ENCODE data around the gene CENPP.

Gene CENPP

GRCh38 chr9:92513349-92513748, 187.6 kb downstream of the CENPP start:
- FAIRE-seq = no peak

DNA sequence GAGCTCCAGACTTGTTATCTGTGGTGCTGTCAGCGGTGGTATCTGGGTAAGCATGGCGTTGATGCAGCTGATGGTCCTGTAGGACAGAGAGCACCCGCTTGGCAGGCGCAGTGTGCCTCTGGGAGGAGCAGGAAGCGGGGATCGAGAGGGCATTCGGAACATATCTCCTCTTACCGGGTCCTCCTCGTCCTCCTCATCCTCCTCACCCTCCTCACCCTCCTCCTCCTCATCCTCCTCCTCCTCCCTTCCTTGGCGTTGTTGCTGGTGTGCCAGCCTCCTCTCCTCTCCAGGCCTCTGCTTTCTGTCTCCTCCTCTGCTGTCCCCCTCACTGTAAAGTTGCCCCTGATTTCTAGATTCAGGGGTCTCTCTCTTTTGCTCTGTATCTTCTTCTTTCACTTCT, 188.9 kb downstream of the CENPP start:
- no peak for FAIRE-seq

DNA sequence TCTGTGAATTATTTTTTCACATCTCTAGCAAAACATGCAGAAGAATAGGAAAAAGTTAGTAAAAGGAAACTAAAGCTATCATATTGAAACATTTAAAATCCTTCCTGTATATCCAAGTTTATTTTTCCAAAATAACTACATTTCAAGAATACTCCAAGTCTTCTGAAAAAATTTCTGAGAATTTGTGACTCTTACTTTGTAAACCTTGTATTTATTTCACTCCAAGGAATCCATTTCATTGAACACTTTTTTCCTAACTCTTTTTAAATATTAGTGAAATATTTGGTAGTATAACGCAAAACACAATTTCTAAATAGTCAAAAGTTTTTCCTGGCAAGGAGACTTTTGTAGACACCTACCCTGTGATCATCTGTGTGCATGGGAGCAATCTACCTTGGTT, 190.8 kb downstream of the CENPP start:
- no peak for FAIRE-seq

GRCh38 chr9:92517046-92517445, 191.3 kb downstream of the CENPP start:
- FAIRE-seq = no peak

DNA sequence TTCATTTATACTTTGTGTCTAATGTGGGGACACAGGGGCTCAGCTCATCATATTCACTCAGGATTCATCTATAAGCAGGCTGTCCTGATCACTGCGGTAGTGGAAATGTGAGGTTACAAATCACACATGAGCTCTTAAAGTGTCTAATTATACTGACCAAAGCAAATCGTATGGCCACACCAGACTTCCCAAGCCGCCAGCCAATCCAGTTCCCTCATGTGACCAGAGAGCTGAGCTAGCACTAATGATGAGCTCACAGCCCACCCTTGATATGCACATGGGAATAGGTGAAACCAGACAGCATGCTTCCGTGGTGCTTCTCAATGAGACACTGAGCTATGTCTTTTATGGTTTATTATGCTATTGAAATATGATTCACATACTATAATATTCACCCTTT, 192.4 kb downstream of the CENPP start:
- no peak for FAIRE-seq

DNA sequence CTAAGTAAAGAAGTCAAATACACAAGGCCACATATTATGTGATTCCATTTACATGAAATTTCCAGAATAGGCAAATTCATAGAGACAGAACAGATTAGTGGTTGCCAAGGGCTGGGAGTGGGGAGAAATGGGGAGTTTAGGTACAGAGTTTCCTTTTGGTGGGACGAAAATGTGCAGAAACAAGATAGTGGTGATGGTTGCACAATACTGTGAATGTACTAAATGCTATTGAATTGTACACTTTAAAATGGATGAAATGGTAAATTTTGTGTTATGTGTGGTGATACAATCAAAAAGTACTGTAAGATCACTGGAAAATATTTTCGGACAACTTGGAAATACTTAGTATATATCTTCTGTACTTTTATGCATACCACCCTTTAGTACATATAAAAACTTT, 195.1 kb downstream of the CENPP start:
- no peak for FAIRE-seq

- no peak for FAIRE-seq
These were observed 197.5 kb downstream of the CENPP start for GRCh38 chr9:92522983-92523970.

DNA sequence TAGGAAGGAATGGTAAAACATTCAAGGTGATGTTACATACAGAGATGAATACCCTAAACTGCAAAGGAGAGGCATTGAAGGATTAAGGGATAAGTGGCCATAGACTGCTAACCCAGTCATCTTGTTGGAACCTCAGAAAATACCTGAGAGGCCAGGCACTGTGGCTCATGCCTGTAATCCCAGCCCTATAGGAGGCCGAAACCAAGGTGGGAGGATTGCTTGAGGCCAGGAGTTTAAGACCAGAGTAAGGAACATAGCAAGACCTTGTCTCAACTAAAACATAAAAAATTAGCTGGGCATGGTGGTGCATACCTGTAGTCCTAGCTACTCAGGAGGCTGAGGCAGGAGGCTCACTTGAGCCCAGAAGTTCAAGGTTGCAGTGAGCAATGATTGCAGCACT, 199.1 kb downstream of the CENPP start:
- no peak for FAIRE-seq

DNA sequence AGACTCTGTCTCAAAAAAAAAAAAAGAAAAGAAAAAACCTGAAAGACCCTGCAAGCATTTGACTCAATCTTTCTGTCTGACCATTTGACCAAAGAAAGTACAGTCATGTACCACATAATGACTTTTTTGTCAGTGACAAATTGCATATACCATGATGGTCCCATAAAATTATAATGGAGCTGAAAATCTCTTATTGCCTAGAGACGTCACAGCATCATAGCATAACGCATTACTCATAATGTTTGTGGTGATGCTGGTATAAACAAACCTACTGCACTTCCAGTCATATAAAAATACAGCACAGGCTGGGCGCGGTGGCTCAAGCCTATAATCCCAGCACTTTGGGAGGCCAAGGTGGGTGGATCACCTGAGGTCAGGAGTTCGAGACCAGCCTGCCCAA, 199.6 kb downstream of the CENPP start:
- FAIRE-seq = no peak

DNA sequence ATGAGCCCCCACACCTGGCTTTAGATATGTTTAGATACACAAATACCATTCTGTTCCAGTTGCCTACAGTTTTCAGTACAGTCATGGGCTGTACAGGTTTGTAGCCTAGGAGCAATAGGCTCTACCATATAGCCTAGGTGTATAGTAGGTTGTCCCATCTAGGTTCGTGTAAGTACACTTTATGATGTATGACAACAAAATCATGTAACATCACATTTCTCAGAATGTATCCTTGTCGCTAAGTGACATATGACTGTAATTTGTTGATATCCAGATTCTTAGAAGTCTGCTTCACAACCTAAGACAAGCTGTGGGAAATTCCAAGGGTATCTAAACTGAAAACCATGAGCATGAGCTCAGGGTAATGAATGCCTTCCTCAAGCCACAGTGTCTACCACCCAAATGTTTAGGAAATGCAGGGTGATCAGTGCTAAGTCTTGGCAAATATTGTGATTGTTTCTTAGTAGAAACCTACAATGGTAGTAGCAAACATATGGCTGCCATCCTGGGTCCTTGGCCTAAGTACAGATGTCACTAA, 201.6 kb downstream of the CENPP start:
- FAIRE-seq = no peak

DNA sequence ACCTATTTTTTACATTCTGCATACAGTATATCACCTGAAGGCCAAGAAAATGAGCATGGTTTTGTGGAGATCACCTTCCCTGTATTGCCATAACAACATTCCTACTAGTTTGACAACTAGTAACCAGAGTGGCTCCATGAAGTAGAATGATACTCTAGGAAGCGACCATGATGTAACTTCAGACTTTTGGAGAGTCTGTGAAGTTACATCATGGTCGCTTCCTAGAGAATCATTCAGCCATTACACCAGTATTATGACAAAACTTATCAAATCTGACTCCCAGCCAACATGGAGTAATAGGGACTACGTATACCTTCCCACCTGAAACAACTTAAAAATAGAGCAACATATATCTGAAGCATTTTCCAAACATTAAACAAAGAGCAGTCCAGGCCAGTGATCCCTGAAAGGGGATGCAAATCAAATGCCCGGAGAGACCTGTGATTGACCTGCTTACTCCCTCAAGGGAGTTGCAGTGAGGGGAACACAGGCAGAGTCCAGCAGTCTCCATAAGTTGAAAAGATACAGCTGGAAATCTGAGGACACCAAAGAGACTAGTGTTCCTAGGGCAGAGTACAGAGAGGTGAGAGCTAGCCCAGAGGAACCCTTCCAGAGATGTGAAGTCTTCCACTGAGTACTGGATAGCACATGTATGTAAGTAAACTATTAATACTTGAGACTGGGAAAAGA, 202.2 kb downstream of the CENPP start:
- no peak for FAIRE-seq

GRCh38 chr9:92528522-92528849, 202.7 kb downstream of the CENPP start:
- FAIRE-seq = no peak

DNA sequence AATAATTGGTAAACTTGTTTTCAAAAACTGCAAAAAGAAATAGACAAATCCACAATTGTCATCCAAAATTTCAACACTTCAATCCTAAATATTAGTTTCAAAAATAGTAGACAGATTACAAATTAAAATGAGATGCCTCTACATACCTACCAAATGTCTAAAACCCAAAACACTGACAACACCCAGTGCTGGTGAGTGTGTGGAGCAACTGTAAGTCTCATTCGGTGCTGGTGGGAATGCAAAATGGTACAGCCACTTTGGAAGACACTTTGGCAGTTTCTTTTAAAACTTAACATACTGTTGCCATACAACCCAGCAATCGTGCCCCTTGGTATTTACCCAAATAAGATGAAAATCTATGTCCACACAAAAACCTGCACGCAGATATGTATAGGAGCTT, 203.4 kb downstream of the CENPP start:
- FAIRE-seq = no peak

DNA sequence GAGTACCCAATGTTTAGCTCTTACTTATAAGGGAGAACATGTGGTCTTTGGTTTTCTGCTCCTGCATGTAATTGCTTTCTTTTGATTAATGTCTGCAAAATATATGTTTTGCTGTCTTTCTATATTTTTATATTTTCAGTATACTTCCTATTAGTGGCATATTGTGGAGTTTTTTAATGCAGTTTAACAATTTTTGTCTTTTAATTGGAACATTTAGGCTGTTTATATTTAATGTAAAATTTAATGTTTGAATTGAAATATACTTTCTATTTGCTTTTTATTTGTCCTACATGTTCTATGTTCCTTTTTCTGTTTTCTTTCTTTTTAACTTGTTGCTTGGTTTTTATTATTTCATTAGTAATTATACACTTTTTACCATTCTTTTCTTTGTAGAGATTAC, 205.1 kb downstream of the CENPP start:
- no peak for FAIRE-seq

- FAIRE-seq = no peak
These were observed 208.5 kb downstream of the CENPP start for GRCh38 chr9:92534204-92534603.

DNA sequence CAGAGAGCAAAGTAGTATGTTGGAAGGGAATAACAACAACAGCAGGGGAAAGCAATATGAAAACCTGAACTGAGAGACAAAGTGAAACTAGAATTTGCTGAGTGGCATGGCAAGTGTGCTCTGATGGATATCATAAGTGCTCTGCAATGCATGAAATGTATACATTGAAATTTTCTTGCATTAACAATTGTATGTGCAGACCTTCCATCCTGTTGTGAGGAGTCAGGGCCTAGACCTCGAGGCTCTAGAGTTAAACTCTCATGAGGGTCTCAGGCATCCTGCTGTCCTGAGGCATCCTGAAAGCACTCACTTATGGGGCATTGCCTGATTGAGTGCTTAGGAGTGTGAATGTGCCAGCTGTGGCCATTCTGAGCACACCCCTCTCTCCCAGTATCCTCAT, 208.9 kb downstream of the CENPP start:
- FAIRE-seq = no peak

DNA sequence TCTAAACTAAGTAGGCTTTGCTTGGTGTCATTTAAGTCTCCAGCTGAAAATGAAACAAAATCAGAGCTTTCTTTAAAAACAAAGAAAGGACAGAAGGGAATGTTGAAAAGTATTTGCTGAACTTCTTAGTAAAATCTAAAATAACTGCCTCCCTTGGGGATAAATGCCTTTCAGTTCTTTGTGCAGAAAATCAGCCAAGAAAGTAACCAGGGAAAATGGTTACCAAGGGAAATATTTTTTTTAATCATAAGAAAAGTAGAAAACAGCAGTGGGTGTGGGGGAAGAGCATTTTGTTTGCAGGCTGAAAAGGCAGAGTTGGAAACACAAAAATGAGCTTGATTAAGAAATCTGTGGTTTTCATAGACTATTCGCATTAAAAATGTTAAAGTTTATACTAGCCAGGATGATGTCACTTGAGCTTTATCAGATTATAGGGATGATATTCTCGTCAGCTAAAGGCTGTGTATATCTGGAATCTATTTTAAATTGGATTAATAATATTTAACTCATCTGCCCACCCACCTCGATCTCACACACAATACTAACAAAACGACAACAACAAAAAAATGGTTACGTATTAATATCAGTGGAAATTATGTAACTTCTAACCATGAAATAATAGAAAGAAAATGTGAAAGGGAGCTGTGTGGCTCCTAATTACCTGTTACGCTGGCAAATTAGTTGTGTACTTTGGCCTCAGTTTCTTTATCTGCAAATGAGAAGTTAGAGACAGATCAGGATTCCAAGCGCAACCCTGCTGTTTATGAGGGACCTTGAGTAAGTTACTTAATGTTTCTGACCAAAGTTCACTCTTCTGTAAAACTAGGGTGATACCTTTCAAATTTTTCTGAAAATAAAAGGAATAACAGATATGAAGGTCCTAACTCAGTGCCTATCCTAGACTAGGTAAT, 210.4 kb downstream of the CENPP start, which contains the start of gene ECM2:
Gene ECM2 (minus strand): TSS at position 51 of the 911 bp plus-strand sequence. CDS start 13,124 bp downstream, outside the sequence.
- FAIRE-seq = no peak

DNA sequence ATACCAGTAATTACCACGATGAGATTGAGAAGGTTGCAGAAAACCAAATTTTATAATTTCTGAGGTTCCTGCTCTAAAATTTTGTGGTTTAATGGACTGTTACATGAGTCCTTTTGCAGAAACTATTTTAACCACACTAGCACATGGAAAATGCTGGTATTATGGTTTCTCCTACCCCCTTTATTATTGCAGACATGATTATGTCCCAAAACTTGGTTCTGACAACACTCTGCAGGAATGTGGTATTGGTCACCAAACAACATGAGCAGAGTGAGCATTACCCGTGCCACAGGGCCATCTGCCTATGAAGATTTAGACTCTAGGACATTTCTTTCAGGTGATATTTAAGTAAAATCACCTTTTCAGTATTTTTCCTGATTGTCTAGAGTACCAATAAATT, 212.8 kb downstream of the CENPP start:
- FAIRE-seq = no peak

- FAIRE-seq = no peak
These were observed 218.2 kb downstream of the CENPP start for GRCh38 chr9:92543972-92544371.

- FAIRE-seq = no peak
These were observed 219.3 kb downstream of the CENPP start for GRCh38 chr9:92545002-92545510.

- FAIRE-seq = no peak
These were observed 221.6 kb downstream of the CENPP start for GRCh38 chr9:92547356-92547755.

- no peak for FAIRE-seq
These were observed 225.0 kb downstream of the CENPP start for GRCh38 chr9:92550765-92551164.
